GM12873 (cell line): Measurements from ENCODE around the gene SMYD3.

Experiments used
- CTCF ChIP-seq: IDR thresholded peaks from 2 replicates; pipeline ENCODE4 v1.5.1; 2012; ENCODE audit warnings: low read depth, mild to moderate bottlenecking, moderate library complexity, low read length, control low read depth; ENCODE audit not compliant: insufficient read depth; ENCODE audit errors: missing control alignments

The SMYD3 gene

GRCh38 chr1:246355411-246356230 is 151.5 kb downstream of the SMYD3 start:
- TF ChIP-seq CTCF, result no peak

- no peak for TF ChIP-seq CTCF
These were observed 155.4 kb downstream of the SMYD3 start for GRCh38 chr1:246351721-246352120.

GRCh38 chr1:246350745-246351144 is 156.3 kb downstream of the SMYD3 start:
- no peak for TF ChIP-seq CTCF

GRCh38 chr1:246343937-246344336 is 163.1 kb downstream of the SMYD3 start:
- TF ChIP-seq CTCF, result no peak

GRCh38 chr1:246343251-246343650 is 163.8 kb downstream of the SMYD3 start:
- no peak for TF ChIP-seq CTCF

GRCh38 chr1:246338546-246338945 is 168.5 kb downstream of the SMYD3 start:
- TF ChIP-seq CTCF, result no peak

GRCh38 chr1:246338098-246338497 is 169.0 kb downstream of the SMYD3 start:
- TF ChIP-seq CTCF, result no peak
